NCI-H2107 (cell line): ENCODE data around the gene KNTC1.
"Not testable (repeated sequence)": the region's sequence is repeated elsewhere in the genome, so short reads cannot be mapped to it uniquely, and the experiment has no call there.

Source experiments
- DNase-seq: peaks from one replicate; lab custom pipeline; 2025; lab: John Stamatoyannopoulos, UW

The KNTC1 gene

GRCh38 chr12:122566816-122567215, 39.8 kb downstream of the KNTC1 start:
- not testable (repeated sequence) for DNase-seq

GRCh38 chr12:122569288-122569687, 42.2 kb downstream of the KNTC1 start:
- no peak for DNase-seq

DNA sequence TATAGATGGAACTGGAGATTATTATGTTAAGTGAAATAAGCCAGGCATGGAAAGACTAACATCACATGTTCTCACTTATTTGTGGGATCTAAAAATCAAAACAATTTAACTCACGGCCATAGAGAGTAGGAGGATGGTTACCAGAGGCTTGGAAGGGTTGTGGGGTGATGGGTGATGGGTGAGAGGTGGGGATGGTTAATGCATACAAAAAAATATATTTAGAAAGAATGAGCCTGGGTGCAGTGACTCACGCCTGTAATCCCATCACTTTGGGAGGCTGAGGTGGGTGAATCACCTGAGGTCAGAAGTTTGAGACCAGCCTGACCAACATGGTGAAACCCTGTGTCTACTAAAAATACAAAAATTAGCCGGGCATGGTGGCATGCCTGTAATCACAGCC, 43.0 kb downstream of the KNTC1 start:
- not testable (repeated sequence) for DNase-seq

GRCh38 chr12:122571821-122572220, 44.8 kb downstream of the KNTC1 start:
- DNase-seq, result no peak

GRCh38 chr12:122583294-122583693, 56.2 kb downstream of the KNTC1 start:
- DNase-seq, result not testable (repeated sequence)

DNA sequence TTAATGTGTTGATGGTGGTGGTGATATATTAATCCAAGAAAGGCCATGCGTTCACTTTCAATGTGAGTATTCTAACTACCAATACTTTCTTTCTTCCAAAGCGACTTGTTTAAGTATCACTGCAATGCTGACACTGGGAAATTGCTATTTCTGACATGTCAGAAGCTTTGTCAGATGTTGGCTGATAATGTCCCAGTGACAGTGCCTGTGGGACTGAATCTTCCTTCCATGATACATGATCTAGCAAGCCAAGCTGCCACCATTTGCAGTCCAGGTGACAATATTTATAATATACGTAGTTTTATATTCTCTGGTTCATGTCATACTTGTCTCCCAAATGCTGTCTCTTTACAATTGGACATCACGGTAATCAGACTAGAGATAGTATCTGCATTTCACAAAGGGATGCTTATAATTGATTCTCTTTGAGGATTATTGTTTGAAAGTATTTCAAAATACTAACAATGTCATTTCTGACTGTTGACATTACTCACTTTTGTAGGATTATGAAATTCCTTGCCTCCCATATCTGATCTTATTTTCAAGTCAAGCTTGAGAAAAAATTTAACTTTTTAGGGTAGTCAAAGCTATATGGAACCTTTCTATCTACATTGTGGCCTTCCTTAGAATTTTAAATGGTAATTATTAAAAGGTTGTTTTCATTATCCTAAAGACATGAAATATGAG, 57.3 kb downstream of the KNTC1 start:
- no peak for DNase-seq

DNA sequence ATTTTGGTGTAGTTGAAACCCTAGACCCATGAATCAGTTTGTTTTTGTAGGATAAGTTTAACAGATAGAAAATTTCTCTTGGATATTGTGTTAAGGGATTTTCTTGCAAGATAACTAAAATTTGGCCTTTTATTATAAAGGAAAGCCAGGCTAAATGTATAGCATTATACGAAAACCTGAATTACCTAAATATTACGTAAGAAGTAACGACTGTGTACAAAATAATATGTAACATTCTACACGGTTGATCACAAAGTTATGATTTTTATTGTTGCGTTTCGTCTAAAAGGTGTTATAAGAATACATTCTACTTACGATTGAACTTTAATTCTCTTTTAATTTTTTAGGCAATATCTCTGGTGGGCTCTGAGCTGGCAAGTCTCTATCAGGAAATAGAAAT, 63.9 kb downstream of the KNTC1 start:
- DNase-seq, result no peak

- DNase-seq, result not testable (repeated sequence)
Observed at GRCh38 chr12:122591966-122592365, 64.9 kb downstream of the KNTC1 start.

DNA sequence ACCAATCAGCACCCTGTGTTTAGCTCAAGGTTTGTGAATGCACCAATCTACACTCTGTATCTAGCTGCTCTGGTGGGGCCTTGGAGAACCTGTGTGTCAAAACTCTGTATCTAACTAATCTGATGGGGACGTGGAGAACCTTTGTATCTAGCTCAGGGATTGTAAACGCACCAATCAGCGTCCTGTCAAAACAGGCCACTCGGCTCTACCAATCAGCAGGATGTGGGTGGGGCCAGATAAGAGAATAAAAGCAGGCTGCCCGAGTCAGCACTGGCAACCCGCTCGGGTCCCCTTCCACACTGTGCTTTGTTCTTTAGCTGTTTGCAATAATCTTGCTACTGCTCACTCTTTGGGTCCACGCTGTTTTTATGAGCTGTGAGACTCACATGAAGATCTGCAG, 65.5 kb downstream of the KNTC1 start:
- not testable (repeated sequence) for DNase-seq

DNA sequence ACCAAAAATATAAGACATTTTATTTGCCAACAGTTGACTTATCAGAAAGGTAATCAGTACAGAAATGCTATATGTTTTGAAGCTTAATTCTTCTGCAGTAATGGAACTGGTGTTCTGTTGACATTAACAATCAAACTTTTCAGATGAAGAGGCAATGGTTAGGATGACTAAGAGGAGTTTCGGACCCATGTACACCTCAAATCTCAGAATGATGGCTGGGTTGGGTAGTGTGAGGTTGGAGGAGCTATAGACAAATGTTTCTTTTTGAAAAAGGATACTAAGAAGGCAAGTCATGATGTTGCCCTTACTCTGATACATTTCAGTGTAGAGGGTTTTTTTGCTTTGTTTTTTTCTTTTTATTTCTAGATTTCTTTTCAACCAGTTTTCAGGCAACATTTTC, 66.9 kb downstream of the KNTC1 start:
- DNase-seq, result no peak

- DNase-seq, result no peak
Observed at GRCh38 chr12:122596838-122597237, 69.8 kb downstream of the KNTC1 start.

GRCh38 chr12:122602456-122602855, 75.4 kb downstream of the KNTC1 start:
- no peak for DNase-seq

DNA sequence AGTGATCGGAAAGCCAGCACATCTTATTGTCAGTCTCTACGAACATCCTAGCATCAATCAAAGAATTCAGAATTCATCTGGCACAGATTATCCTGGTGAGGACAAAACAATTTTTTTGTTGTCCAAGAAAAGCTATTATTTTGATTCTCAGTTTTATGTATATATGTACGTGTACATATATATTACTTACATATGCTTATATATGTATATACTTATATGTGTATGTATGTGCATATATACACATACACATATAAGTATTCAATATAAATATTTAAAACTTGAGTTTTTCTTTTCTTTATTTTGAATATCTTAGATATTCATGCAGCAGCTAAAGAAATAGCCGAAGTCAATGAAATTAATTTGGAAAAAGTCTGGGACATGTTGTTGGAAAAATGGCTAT, 77.9 kb downstream of the KNTC1 start:
- DNase-seq, result no peak

GRCh38 chr12:122609732-122610131, 82.7 kb downstream of the KNTC1 start:
- DNase-seq, result no peak

GRCh38 chr12:122610207-122610606, 83.2 kb downstream of the KNTC1 start:
- no peak for DNase-seq

- DNase-seq, result no peak
Observed at GRCh38 chr12:122610911-122611310, 83.9 kb downstream of the KNTC1 start.

DNA sequence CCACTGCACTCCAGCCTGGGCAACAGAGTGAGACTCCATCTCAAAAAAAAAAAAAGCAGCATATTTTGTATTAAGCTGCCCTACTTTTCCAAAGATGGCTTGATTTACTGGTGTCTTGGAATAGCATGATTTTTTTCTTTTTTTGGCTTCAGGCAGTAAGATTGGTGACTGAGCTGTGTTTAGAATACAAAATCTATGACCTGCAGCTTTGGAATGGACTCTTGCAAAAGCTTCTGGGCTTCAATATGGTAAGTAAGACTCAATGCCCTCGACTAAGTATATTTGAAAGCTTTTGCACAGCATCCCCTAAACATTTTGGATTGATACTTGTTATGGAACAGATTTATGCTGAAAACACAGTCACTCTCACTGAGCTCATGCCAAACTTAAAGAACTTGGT, 87.8 kb downstream of the KNTC1 start:
- DNase-seq, result no peak

- no peak for DNase-seq
Observed at GRCh38 chr12:122615780-122616179, 88.7 kb downstream of the KNTC1 start.

GRCh38 chr12:122635471-122635870, 108.4 kb downstream of the KNTC1 start:
- no peak for DNase-seq

- DNase-seq, result no peak
Observed at GRCh38 chr12:122643207-122643805, 116.3 kb downstream of the KNTC1 start.

- DNase-seq, result no peak
Observed at GRCh38 chr12:122646517-122647217, 119.6 kb downstream of the KNTC1 start.

- DNase-seq, result no peak
Observed at GRCh38 chr12:122651520-122652224, 124.6 kb downstream of the KNTC1 start.

DNA sequence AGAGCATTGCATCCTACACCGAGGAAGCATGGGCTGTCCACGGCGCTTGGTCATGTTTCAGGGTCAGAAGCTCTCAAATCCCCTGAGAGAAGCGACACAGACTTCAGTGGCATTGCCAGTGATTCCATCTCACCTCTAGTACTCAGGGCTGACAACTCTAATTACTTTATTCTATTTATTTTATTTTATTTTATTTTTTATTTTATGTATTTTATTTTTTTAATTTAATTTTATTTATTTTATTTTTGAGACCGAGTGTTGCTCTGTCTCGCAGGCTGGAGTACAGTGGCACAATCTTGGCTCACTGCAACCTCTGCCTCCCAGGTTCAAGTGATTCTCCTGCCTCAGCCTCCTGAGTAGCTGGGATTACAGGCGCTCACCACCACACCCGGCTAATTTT, 126.2 kb downstream of the KNTC1 start:
- DNase-seq, result not testable (repeated sequence)
